ENCODE measurements around the gene FTCD.

DNA sequence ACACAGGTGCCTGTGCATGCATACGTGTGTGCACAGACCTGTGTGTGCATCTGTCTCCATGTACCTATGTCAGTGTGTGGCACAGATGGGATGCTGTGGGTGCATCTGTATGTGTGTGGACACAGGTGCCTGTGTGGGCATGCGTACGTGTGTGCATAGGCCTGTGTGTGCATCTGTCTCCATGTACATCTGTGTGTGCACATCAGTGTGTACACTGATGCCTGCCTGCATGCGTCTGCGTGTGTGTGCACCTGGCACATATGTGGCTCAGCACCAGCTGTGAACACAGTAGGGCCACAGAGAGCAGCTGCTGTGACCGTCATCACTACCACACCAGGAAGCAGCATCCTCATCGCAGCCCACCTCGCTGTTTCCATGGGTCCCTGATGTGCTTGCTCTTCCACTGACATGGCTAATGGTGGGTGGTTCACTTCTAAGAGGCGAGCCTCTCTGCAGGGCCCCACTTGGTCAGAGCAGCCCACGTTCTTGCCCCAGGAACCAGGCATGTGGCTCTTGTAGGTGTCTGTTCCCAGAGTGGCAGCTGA, 38.5 kb upstream of the FTCD start:
- TF ChIP-seq, protein P1, sequence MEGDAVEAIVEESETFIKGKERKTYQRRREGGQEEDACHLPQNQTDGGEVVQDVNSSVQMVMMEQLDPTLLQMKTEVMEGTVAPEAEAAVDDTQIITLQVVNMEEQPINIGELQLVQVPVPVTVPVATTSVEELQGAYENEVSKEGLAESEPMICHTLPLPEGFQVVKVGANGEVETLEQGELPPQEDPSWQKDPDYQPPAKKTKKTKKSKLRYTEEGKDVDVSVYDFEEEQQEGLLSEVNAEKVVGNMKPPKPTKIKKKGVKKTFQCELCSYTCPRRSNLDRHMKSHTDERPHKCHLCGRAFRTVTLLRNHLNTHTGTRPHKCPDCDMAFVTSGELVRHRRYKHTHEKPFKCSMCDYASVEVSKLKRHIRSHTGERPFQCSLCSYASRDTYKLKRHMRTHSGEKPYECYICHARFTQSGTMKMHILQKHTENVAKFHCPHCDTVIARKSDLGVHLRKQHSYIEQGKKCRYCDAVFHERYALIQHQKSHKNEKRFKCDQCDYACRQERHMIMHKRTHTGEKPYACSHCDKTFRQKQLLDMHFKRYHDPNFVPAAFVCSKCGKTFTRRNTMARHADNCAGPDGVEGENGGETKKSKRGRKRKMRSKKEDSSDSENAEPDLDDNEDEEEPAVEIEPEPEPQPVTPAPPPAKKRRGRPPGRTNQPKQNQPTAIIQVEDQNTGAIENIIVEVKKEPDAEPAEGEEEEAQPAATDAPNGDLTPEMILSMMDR (conservative IDR thresholded peaks at IDR 0.05; ENCODE audit: low read depth, low read length) = no peak
- TF ChIP-seq EZH2 (IDR thresholded peaks at IDR 0.05; ENCODE audit: low read length, unreplicated experiment) = no peak
